ENCODE results near the gene UROC1. TPM values are rescaled to one million over a fixed set of nuclear protein-coding genes. Genes with fewer than 3 reads are reported as not detected.

Gene UROC1
- total and polyA plus RNA-seq, 9 of the 15 experiments (the other 6 are each of a cell fraction or from before 2014, with no cell fraction given) = not detected

DNA sequence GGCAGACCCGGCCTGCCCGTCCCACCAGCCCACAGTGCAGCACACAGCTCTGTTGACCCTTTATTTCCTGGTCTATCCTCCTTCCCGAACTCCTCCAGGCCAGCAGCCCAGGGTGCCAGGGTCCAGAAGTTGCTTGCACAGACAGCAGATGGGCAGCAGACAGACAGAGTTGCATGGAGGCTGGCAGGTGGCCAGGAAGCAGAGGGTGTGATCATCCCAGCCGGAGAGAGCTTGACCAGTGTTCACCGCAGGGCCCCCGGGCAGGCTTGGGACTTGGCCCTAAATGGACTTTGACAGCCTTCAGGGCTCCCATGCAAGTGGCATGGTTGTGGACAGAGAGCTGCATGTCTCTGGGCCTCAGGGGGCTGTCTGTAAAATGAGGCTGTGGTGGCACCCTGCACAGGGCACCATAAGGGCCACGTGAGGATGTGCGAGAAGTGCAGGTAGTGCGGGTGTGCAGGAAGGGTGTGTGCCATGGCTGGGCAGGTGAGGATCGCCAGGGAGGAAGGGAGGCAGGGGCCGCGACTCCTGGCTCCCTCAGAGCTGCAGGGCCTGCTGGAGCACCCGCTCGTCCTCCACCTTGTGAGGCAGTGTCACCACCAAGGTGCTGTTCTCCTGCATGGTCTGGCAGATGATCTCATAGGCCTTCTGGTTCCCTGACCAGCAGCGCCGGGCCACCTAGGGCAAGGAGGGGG, 35.6 kb downstream of the UROC1 start:
- CTCF ChIA-PET (ENCODE audit: low intra/inter-chr PET ratio) = no interaction called here
- intact Hi-C loops (cut with micrococcal nuclease) = no loop called here
- no peak overlapping the region for H3K4me3 ChIP-seq

GRCh38 chr3:126480861-126481260, 36.7 kb downstream of the UROC1 start:
- Histone ChIP-seq H3K36me3 (ENCODE audit: control insufficient read depth, insufficient read depth, low read length) (no peaks in the 10 kb centered on the region), H3K9me3 (replicated peaks; ENCODE audit: control insufficient read depth, insufficient read depth, low read depth, low read length) (no peaks in the 10 kb centered on the region), H3K9ac (ENCODE audit: insufficient read depth in 1 of 2, low read depth in 2 of 2, low read length in 2 of 2) (no peak overlapping the region), H3K27me3 (ENCODE audit: control insufficient read depth in 2 of 2, insufficient read depth in 2 of 2, low read length in 2 of 2) (peaks cover 0 to 16% of the 10 kb centered on the region in 2 experiments; a peak in 2 of 5 replicates), H4K20me1 (replicated peaks; ENCODE audit: control insufficient read depth, insufficient read depth, low read length) (no peaks in the 10 kb centered on the region), H3K4me3 (no peak overlapping the region), H3K27ac (ENCODE audit: extremely low read depth, low read depth, low read length) (no peak overlapping the region), H3K9me1 (ENCODE audit: control insufficient read depth, insufficient read depth, low read length) (no peaks in the 10 kb centered on the region), H3K4me1 (replicated peaks in 1 of 2; ENCODE audit: control insufficient read depth in 2 of 2, insufficient read depth in 2 of 2, low read length in 2 of 2) (peaks cover 4 to 10% of the 10 kb centered on the region in 2 experiments; a peak in 2 of 5 replicates), H2AFZ (ENCODE audit: low read depth, low read length) (no peak overlapping the region), H3K4me2 (ENCODE audit: insufficient read depth, low read length) (no peak overlapping the region), H3K79me2 (ENCODE audit: control insufficient read depth, insufficient read depth, low read length) (no peaks in the 10 kb centered on the region)
- ATAC-seq = no peak
- intact Hi-C loops (cut with micrococcal nuclease) = no loop called here
- FAIRE-seq = no peak
- ChIA-PET POLR2A (no interaction called here), CTCF (ENCODE audit: low intra/inter-chr PET ratio) (interaction anchor here (0.7 kb wide), 1 partner anchor 507 kb away, joined by 3 read pairs; no protein-coding TSS in a partner anchor)
- DNase-seq (ENCODE audit: extremely low read depth in 1 of 4, low spot score in 3 of 4) = no peak
- in situ Hi-C loops (cut with MboI) = no loop called here
- WGBS (ENCODE audit: insufficient coverage, low coverage, missing lambda C conversion rate) = 16% methylated on average over 7 of the region's 8 CpGs
- no TSS peak for BruUV-seq (replicated peaks)
- TF ChIP-seq KAT7 (CRISPR knock-in tag; IDR thresholded peaks at IDR 0.05; ENCODE audit: borderline replicate concordance) = no peak
- no peak for TF ChIP-seq ZNF76 (CRISPR knock-in tag; IDR thresholded peaks at IDR 0.05; ENCODE audit: borderline replicate concordance)
- TF ChIP-seq CXXC5 (CRISPR knock-in tag; IDR thresholded peaks at IDR 0.05) = no peak
- TF ChIP-seq ELK1 (CRISPR knock-in tag; IDR thresholded peaks at IDR 0.05) = no peak
- TF ChIP-seq ZNF253 (CRISPR knock-in tag; conservative IDR thresholded peaks at IDR 0.05) = no peak
- no peak for TF ChIP-seq KAT8 (IDR thresholded peaks at IDR 0.05; ENCODE audit: low read depth)
- TF ChIP-seq HDAC3 (IDR thresholded peaks at IDR 0.05; ENCODE audit: borderline replicate concordance, partially characterized antibody) = no peak
- no peak for TF ChIP-seq OTX1 (CRISPR knock-in tag; IDR thresholded peaks at IDR 0.05)
- TF ChIP-seq HDAC6 (IDR thresholded peaks at IDR 0.05; ENCODE audit: low read depth, low read length) = no peak
- TF ChIP-seq MTF1 (CRISPR knock-in tag; IDR thresholded peaks at IDR 0.05; ENCODE audit: borderline replicate concordance) = no peak
- TF ChIP-seq, protein P1, sequence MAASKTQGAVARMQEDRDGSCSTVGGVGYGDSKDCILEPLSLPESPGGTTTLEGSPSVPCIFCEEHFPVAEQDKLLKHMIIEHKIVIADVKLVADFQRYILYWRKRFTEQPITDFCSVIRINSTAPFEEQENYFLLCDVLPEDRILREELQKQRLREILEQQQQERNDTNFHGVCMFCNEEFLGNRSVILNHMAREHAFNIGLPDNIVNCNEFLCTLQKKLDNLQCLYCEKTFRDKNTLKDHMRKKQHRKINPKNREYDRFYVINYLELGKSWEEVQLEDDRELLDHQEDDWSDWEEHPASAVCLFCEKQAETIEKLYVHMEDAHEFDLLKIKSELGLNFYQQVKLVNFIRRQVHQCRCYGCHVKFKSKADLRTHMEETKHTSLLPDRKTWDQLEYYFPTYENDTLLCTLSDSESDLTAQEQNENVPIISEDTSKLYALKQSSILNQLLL (CRISPR knock-in tag; IDR thresholded peaks at IDR 0.05; ENCODE audit: borderline replicate concordance) = no peak

More for the DNA sequence above, 35.6 kb downstream of the UROC1 start:
- H2AFZ ChIP-seq (ENCODE audit: low read depth, low read length) = no peak overlapping the region
- H3K36me3 ChIP-seq (ENCODE audit: control insufficient read depth, insufficient read depth, low read length) = no peaks in the 10 kb centered on the region
- H3K4me1 ChIP-seq (replicated peaks in 1 of 2; ENCODE audit: control insufficient read depth in 2 of 2, insufficient read depth in 2 of 2, low read length in 2 of 2) = peaks cover 0 to 1% of the 10 kb centered on the region in 2 experiments; a peak in 2 of 5 replicates
- no peaks in the 10 kb centered on the region for H3K9me1 ChIP-seq (ENCODE audit: control insufficient read depth, insufficient read depth, low read length)
- H4K20me1 ChIP-seq (replicated peaks; ENCODE audit: control insufficient read depth, insufficient read depth, low read length) = no peaks in the 10 kb centered on the region
- in situ Hi-C loops (cut with MboI) = no loop called here
- no peaks in the 10 kb centered on the region for H3K79me2 ChIP-seq (ENCODE audit: control insufficient read depth, insufficient read depth, low read length)
- H3K9ac ChIP-seq (ENCODE audit: insufficient read depth in 1 of 2, low read depth in 2 of 2, low read length in 2 of 2) = no peak overlapping the region
- no peak for ATAC-seq
- TF ChIP-seq, protein P2, sequence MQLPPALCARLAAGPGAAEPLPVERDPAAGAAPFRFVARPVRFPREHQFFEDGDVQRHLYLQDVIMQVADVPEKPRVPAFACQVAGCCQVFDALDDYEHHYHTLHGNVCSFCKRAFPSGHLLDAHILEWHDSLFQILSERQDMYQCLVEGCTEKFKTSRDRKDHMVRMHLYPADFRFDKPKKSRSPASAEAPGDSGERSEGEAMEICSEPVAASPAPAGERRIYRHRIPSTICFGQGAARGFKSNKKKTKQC (CRISPR knock-in tag; IDR thresholded peaks at IDR 0.05) = no peak
- TF ChIP-seq NFIC (IDR thresholded peaks at IDR 0.05) (0 out of 2 replicates have a peak, but pooled peaks have one; percentile 28), CTBP1 (IDR thresholded peaks at IDR 0.05; ENCODE audit: borderline replicate concordance) (no peak)
- WGBS (ENCODE audit: insufficient coverage, low coverage, missing lambda C conversion rate) = 11% methylated on average over 9 of the region's 16 CpGs
- H3K4me2 ChIP-seq (ENCODE audit: insufficient read depth, low read length) = no peak overlapping the region
- no peak for FAIRE-seq
- no peak overlapping the region for H3K27ac ChIP-seq (ENCODE audit: extremely low read depth, low read depth, low read length)
- peaks cover 0 to 16% of the 10 kb centered on the region in 2 experiments; a peak in 2 of 5 replicates for H3K27me3 ChIP-seq (ENCODE audit: control insufficient read depth in 2 of 2, insufficient read depth in 2 of 2, low read length in 2 of 2)
- POLR2A ChIA-PET = no interaction called here
- DNase-seq (ENCODE audit: extremely low read depth in 1 of 4, low spot score in 3 of 4) = no peak
- no TSS peak for BruUV-seq (replicated peaks)
- H3K9me3 ChIP-seq (replicated peaks; ENCODE audit: control insufficient read depth, insufficient read depth, low read depth, low read length) = no peaks in the 10 kb centered on the region
